ENCODE measurements around the gene DUSP16.

The DUSP16 gene

DNA sequence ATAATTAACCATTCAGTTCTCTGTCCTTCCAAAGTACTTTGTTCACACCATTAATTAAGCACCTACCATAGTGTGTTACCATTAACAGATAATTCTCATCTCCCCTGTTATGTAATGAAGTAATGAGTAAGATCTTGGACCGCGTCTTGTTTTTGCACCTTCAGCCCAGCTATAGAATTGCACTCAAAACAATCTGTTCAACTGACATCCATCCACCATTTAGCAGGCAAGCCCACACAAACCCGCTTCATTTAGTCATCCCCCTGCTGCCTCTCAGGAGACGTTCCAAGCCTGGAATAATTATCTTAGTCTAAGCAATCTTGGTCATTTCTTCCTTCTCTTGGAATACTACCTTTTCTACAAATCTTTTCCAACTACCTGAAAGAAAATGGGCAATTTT is 74.4 kb downstream of the DUSP16 start:
- H3K4me3 ChIP-seq (ENCODE audit: low read depth, low read length) = no peak overlapping the region
- no peak for DNase-seq (ENCODE audit: low read depth)
- TF ChIP-seq CTCF (IDR thresholded peaks at IDR 0.05; ENCODE audit: low read depth, low read length, missing control alignments) = no peak

- TF ChIP-seq CTCF (IDR thresholded peaks at IDR 0.05; ENCODE audit: low read depth, low read length, missing control alignments) = no peak
- DNase-seq (ENCODE audit: low read depth) = no peak
- H3K4me3 ChIP-seq (ENCODE audit: low read depth, low read length) = no peak overlapping the region
These were observed 75.2 kb downstream of the DUSP16 start for GRCh38 chr12:12487490-12487889.

GRCh38 chr12:12486661-12487240 is 75.9 kb downstream of the DUSP16 start:
- no peak for DNase-seq (ENCODE audit: low read depth)
- H3K4me3 ChIP-seq (ENCODE audit: low read depth, low read length) = no peak overlapping the region
- TF ChIP-seq CTCF (IDR thresholded peaks at IDR 0.05; ENCODE audit: low read depth, low read length, missing control alignments) = no peak

DNA sequence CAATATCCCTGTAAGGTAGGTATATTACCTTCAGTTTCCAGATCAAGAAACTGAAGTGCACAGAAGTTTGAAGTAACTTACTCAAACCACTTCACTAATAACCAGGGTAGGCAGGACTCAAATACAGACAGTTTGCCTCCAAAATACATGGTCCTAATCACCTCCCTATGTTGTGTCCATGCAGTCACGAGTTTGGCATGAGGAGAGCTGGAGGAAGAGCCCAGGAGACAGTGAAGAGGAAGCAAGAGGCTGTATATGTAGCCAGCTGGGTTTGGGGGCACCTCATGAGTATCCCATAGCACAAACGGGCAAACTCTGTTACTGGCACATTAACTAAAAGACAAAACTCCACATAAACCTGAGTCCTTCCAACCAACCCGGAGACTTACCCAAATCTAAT is 79.2 kb downstream of the DUSP16 start:
- TF ChIP-seq CTCF (IDR thresholded peaks at IDR 0.05; ENCODE audit: low read depth, low read length, missing control alignments) = no peak
- no peak overlapping the region for H3K4me3 ChIP-seq (ENCODE audit: low read depth, low read length)
- no peak for DNase-seq (ENCODE audit: low read depth)

- TF ChIP-seq CTCF (IDR thresholded peaks at IDR 0.05; ENCODE audit: low read depth, low read length, missing control alignments) = no peak
These were observed 79.7 kb downstream of the DUSP16 start for GRCh38 chr12:12482959-12483358.

DNA sequence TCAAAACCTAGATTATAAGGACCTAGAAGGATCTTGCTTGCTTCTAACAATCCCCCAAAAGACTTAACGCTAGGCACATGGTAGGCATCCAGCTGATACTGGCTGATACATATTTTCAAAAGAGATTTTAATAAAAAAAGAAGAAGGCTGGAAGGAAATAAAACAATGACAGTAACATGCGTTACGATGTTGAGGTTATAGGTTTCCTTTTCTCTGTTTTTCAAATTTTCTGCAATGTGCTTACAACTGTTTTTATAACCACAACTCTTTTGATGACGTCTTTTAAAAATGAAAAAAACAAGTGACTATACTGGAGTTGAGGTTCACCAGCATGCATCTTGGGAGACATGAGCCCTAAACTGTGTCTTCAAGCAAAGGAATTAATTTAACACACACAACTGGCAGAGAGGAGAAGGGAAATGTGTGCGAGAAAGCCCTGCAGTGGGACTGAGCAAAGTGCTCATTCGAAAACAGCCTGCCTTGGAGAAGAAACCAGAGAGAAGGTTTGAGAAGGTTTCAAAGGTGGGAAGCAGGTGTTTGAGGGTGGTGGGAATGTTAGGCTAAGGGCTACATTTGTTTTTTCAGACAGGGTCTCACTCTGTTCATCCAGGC is 80.4 kb downstream of the DUSP16 start:
- H3K4me3 ChIP-seq (ENCODE audit: low read depth, low read length) = no peak overlapping the region
- no peak for DNase-seq (ENCODE audit: low read depth)
- TF ChIP-seq CTCF (IDR thresholded peaks at IDR 0.05; ENCODE audit: low read depth, low read length, missing control alignments) = no peak

More at GRCh38 chr12:12482959-12483358, 79.7 kb downstream of the DUSP16 start:
- no peak for DNase-seq (ENCODE audit: low read depth)
- no peak overlapping the region for H3K4me3 ChIP-seq (ENCODE audit: low read depth, low read length)

- no peak for TF ChIP-seq CTCF (IDR thresholded peaks at IDR 0.05; ENCODE audit: low read depth, low read length, missing control alignments)
- DNase-seq (ENCODE audit: low read depth) = no peak
- H3K4me3 ChIP-seq (ENCODE audit: low read depth, low read length) = no peak overlapping the region
These were observed 81.0 kb downstream of the DUSP16 start for GRCh38 chr12:12481631-12482030.

All from GM12864 (cell line).